ENCODE data around the gene SMIM7.

Gene SMIM7

DNA sequence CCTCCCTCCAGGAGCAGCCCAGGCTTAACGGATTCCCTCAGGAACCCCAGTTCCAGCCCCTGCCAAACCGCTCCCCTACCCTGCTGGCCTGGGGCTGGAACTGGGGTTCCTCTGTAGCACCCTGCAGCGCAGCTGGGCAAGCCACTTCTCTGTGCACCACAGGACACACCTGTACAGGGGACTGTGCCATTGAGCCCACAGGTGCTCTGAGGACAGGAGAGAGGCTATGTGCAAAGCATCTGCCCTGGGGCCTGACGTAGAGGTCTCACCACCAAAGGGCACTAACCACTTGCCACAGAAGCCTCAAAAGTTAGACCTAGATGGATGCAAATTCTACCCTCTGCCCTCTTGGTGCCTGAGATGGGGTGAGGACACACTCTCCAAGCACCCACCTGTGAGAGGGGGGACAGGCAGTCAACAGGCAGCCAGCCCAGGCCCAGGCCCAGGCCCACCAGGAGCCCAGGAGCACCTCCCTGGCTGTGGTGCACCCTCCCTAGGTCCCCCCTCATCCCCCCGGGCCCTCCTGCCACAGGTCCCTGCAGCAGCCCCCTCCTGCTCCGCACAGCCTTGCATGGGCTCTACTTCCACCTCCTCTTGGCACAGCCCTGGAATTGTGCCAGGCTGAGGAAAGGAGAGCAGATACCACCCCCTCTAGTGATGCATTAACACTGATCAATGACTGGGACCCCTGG is 60.1 kb downstream of the SMIM7 start:
- no peak for DNase-seq (ENCODE audit: low read depth)
- H3K4me3 ChIP-seq (ENCODE audit: low read length) = no peak overlapping the region
- TF ChIP-seq, protein P1, sequence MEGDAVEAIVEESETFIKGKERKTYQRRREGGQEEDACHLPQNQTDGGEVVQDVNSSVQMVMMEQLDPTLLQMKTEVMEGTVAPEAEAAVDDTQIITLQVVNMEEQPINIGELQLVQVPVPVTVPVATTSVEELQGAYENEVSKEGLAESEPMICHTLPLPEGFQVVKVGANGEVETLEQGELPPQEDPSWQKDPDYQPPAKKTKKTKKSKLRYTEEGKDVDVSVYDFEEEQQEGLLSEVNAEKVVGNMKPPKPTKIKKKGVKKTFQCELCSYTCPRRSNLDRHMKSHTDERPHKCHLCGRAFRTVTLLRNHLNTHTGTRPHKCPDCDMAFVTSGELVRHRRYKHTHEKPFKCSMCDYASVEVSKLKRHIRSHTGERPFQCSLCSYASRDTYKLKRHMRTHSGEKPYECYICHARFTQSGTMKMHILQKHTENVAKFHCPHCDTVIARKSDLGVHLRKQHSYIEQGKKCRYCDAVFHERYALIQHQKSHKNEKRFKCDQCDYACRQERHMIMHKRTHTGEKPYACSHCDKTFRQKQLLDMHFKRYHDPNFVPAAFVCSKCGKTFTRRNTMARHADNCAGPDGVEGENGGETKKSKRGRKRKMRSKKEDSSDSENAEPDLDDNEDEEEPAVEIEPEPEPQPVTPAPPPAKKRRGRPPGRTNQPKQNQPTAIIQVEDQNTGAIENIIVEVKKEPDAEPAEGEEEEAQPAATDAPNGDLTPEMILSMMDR (conservative IDR thresholded peaks at IDR 0.05; ENCODE audit: low read depth, low read length) = no peak

DNA sequence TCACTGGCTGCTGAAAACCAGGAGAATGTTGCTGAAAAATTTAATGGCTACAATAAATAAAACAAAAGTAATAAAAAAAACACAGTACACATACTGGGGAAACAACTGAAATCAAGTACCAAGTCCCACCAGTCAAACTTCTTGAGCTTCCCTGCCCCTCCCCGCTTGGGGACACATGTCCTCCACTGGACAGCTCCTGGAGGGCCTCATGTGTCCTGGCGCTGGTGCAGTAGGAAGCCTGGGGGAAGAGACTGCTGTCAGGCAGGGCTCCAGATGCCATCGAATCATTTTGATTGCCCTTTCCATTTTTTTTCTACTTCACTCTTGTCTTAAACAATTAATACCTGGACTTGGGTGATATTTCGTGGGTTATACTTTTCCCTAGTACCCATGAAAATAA is 61.1 kb downstream of the SMIM7 start:
- TF ChIP-seq, protein P1 (conservative IDR thresholded peaks at IDR 0.05; ENCODE audit: low read depth, low read length) = no peak
- no peak overlapping the region for H3K4me3 ChIP-seq (ENCODE audit: low read length)
- DNase-seq (ENCODE audit: low read depth) = no peak

DNA sequence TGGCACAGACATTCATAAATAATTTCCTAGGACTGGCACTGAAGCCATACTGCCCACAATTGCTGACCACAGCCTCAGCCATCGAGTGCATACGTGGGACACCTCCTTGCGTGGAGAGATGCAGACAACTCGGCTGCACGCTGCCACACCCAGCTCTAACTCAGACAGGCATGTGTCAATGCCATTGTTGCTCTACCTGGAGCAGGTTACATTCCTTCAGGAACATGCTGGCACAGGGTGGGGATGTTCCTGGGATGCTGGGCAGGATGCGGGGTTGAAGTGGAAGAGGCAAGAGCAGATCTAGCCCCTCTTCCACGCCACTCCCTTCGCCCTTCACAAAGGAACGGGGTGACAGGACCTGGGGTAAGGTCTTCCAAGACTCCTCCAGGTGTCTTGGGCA is 63.5 kb downstream of the SMIM7 start:
- TF ChIP-seq, protein P1 (conservative IDR thresholded peaks at IDR 0.05; ENCODE audit: low read depth, low read length) = no peak
- no peak overlapping the region for H3K4me3 ChIP-seq (ENCODE audit: low read length)
- no peak for DNase-seq (ENCODE audit: low read depth)
